Measurements from ENCODE around the gene COBL. TPM values are rescaled to one million over a fixed set of nuclear protein-coding genes. Genes with fewer than 3 reads are reported as not detected.

Gene COBL
- total RNA-seq, 8 experiments from 2014 or later, result 0.23 to 54.8 (median 4.3) TPM

DNA sequence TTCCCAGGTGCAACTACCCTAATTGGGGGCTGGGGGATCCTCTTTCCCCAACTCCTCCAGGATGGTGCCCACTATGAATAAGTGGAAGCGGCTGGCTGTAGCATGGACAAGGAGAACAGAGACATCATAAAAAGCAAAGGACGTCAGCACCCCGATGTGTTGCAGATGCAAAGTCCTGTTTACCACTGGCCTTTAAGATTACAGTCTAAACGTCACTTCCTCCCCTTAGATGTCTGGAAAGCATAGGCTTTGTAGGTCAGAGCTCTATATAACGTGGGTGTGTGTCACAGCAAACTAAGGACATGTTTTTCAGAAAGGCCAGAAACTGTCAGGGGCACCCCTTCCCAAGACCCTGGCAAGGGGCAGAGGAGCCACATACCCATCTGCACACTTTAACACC is 7.9 kb downstream of the COBL start:
- WGBS, 10 experiments, result 0 to 95% (median 80%) methylated on average over 1 to 5 of the region's 5 CpGs; no CpG with 5 or more reads in 2 of the 10 experiments
- in situ Hi-C loops (cut with MboI; ENCODE audit: low pct_unique_long_range_greater_than_20kb in 2 of 9, low sequenced_read_pairs in 9 of 9, unreplicated experiment in 9 of 9), result no loop called here
- H3K4me3 ChIP-seq, result no peak overlapping the region
- no peak overlapping the region for H3K27ac ChIP-seq
- no peaks in the 10 kb centered on the region for H3K4me1 ChIP-seq (replicated peaks in 1 of 2)
- peak in 1 of 8 experiments; percentile 7 for ATAC-seq (replicated peaks in 6 of 8)

- ATAC-seq (replicated peaks in 6 of 8), result peak in 2 of 8 experiments; percentile 11 to 35
- 22 to 100% (median 86%) methylated on average over 1 to 4 of the region's 4 CpGs for WGBS, 10 experiments
Observed at GRCh38 chr7:51308265-51308664, 8.3 kb downstream of the COBL start.

GRCh38 chr7:51307651-51308210 is 8.9 kb downstream of the COBL start:
- Histone ChIP-seq H3K4me3 (no peak overlapping the region), H3K4me1 (replicated peaks in 1 of 2) (no peaks in the 10 kb centered on the region), H3K27ac (no peak overlapping the region)
- WGBS, 10 experiments, result 30 to 96% (median 68%) methylated on average over 2 to 7 of the region's 8 CpGs
- no peak for ATAC-seq (replicated peaks in 6 of 8)
- in situ Hi-C loops (cut with MboI; ENCODE audit: low pct_unique_long_range_greater_than_20kb in 2 of 9, low sequenced_read_pairs in 9 of 9, unreplicated experiment in 9 of 9), result no loop called here

More at GRCh38 chr7:51308265-51308664, 8.3 kb downstream of the COBL start:
- H3K27ac ChIP-seq, result no peak overlapping the region
- H3K4me1 ChIP-seq (replicated peaks in 1 of 2), result no peaks in the 10 kb centered on the region
- in situ Hi-C loops (cut with MboI; ENCODE audit: low pct_unique_long_range_greater_than_20kb in 2 of 9, low sequenced_read_pairs in 9 of 9, unreplicated experiment in 9 of 9), result no loop called here
- no peak overlapping the region for H3K4me3 ChIP-seq

GRCh38 chr7:51306761-51307160 is 9.8 kb downstream of the COBL start:
- H3K4me3 ChIP-seq, result no peak overlapping the region
- ATAC-seq (replicated peaks in 6 of 8), result no peak
- in situ Hi-C loops (cut with MboI; ENCODE audit: low pct_unique_long_range_greater_than_20kb in 2 of 9, low sequenced_read_pairs in 9 of 9, unreplicated experiment in 9 of 9), result no loop called here
- no peaks in the 10 kb centered on the region for H3K4me1 ChIP-seq (replicated peaks in 1 of 2)
- 61 to 100% (median 90%) methylated on average over 1 to 9 of the region's 9 CpGs; no CpG with 5 or more reads in 4 of the 10 experiments for WGBS, 10 experiments
- H3K27ac ChIP-seq, result no peak overlapping the region

DNA sequence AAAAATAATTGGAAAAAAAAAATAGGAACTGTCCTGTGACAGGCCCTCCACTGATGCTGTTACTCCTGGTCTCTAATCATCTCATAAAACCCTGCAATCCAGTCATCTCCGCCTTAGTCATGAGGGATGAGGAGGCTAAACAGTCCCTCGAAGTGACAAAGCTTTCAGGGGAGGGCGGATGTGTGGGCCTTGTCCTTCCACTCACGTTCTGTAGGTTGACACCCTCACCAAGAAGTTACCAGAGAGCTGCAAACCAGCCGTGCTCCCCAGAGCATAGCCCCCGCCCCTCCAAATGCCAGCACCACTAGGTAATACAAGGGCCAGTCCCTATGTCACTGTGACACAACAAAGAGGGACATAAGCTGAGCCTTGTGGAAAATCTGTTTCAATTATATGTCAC is 11.9 kb downstream of the COBL start:
- no peak overlapping the region for H3K4me3 ChIP-seq
- in situ Hi-C loops (cut with MboI; ENCODE audit: low pct_unique_long_range_greater_than_20kb in 2 of 9, low sequenced_read_pairs in 9 of 9, unreplicated experiment in 9 of 9), result no loop called here
- 18 to 93% (median 38%) methylated on average over 1 to 4 of the region's 6 CpGs; no CpG with 5 or more reads in 3 of the 10 experiments for WGBS, 10 experiments
- no peaks in the 10 kb centered on the region for H3K4me1 ChIP-seq (replicated peaks in 1 of 2)
- no peak overlapping the region for H3K27ac ChIP-seq
- ATAC-seq (replicated peaks in 6 of 8), result peak in 2 of 8 experiments; percentile 31 to 38

DNA sequence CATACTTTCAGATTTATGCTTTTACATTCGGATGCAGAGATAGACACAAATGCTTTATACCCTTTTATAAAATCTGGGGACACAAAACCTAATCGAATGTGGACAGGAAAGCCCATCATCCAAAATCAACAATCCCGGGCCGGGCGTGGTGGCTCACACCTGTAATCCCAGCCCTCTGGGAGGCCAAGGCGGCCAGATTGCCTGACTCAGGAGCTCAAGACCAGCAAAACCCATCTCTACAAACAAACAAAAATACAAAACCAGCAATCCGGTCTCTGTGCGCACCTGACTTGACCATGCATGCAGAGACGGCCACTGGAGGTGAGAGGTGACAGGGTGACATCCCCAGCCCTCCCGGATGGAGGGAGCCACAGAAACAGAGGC is 13.5 kb downstream of the COBL start:
- Histone ChIP-seq H3K4me1 (replicated peaks in 1 of 2) (no peaks in the 10 kb centered on the region), H3K27ac (no peak overlapping the region), H3K4me3 (no peak overlapping the region)
- in situ Hi-C loops (cut with MboI; ENCODE audit: low pct_unique_long_range_greater_than_20kb in 2 of 9, low sequenced_read_pairs in 9 of 9, unreplicated experiment in 9 of 9), result no loop called here
- WGBS, 10 experiments, result 33 to 100% (median 84%) methylated on average over 1 to 9 of the region's 10 CpGs; no CpG with 5 or more reads in 3 of the 10 experiments
- no peak for ATAC-seq (replicated peaks in 6 of 8)

GRCh38 chr7:51301806-51302205 is 14.8 kb downstream of the COBL start:
- Histone ChIP-seq H3K27ac (no peak overlapping the region), H3K4me1 (replicated peaks in 1 of 2) (no peaks in the 10 kb centered on the region), H3K4me3 (no peak overlapping the region)
- in situ Hi-C loops (cut with MboI; ENCODE audit: low pct_unique_long_range_greater_than_20kb in 2 of 9, low sequenced_read_pairs in 9 of 9, unreplicated experiment in 9 of 9), result no loop called here
- 50 to 100% (median 71%) methylated on average over 1 to 4 of the region's 4 CpGs; no CpG with 5 or more reads in 6 of the 10 experiments for WGBS, 10 experiments
- ATAC-seq (replicated peaks in 6 of 8), result no peak

DNA sequence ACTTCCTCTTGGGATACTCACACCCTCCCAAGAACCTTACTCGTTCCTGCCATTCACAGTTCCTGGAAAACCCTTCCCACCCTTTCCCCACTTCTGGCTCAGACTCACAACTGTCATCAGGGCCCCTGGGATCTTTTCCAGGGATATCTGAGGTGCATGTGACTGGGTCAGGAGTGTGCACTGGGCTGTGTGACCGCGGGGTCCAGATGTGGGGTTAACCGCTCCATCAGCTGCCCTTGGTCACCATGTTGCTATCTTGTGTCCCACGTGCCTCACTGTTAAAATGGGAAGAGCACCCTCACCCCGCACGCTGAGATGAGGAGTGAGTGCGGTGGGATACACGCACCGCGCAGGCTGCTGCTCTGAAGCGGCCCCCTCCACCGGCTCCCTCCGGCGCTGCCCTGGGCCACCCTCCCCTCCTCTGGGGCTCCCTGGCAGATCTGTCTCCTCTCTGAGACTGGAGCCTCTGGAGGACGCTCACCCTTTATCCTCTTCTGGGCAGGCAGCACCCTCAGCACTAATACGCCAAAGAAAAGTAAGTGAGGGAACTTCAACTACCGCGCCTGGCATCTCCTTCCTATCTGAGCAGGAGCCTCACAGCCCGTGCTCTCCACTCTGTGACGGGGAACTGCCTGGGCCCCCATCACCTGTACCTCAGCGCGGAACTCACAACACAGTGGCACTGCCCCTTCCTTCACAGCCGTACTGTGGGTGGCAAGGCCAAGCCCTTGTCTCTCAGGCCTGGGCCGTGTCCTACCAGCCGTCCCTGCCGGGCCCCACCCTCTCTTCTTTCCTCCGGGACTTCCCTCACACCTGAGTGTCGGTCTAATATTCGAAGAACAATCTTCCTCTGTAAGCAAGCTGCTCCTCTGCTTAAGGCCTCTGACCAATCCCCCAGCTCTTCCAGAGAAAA is 15.6 kb downstream of the COBL start:
- in situ Hi-C loops (cut with MboI; ENCODE audit: low pct_unique_long_range_greater_than_20kb in 2 of 9, low sequenced_read_pairs in 9 of 9, unreplicated experiment in 9 of 9), result no loop called here
- Histone ChIP-seq H3K4me3 (no peak overlapping the region), H3K27ac (no peak overlapping the region), H3K4me1 (replicated peaks in 1 of 2) (no peaks in the 10 kb centered on the region)
- 60 to 95% (median 78%) methylated on average over 2 to 14 of the region's 30 CpGs; no CpG with 5 or more reads in 5 of the 10 experiments for WGBS, 10 experiments
- ATAC-seq (replicated peaks in 6 of 8), result peak in 1 of 8 experiments; percentile 8

GRCh38 chr7:51299391-51300133 is 17.0 kb downstream of the COBL start:
- no peak for ATAC-seq (replicated peaks in 6 of 8)

DNA sequence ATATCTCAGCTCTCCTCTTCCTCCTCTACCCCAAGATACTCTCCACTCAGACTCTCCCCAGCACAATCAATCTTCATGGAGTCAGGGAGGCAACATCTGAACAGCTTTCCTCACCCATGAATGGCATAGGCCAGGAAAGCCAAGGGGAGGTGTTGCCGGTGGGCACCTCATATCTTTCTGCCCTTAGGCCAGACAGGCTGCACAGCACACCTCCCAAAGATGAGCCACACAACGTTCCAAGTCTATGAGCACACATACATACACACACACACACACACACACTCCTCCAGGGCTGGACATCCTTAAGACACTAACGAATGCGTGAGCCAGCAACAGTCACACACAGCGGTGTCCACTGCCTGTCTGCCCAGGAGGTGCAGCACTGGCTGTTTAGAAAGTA is 17.7 kb downstream of the COBL start:
- ATAC-seq (replicated peaks in 6 of 8), result no peak

More at GRCh38 chr7:51299391-51300133, 17.0 kb downstream of the COBL start:
- 43 to 100% (median 93%) methylated on average over 1 to 4 of the region's 5 CpGs; no CpG with 5 or more reads in 1 of the 10 experiments for WGBS, 10 experiments
- in situ Hi-C loops (cut with MboI; ENCODE audit: low pct_unique_long_range_greater_than_20kb in 2 of 9, low sequenced_read_pairs in 9 of 9, unreplicated experiment in 9 of 9), result no loop called here
- no peak overlapping the region for H3K4me3 ChIP-seq
- H3K27ac ChIP-seq, result no peak overlapping the region
- H3K4me1 ChIP-seq (replicated peaks in 1 of 2), result no peaks in the 10 kb centered on the region

GRCh38 chr7:51297986-51298385 is 18.6 kb downstream of the COBL start:
- H3K4me3 ChIP-seq, result no peak overlapping the region
- in situ Hi-C loops (cut with MboI; ENCODE audit: low pct_unique_long_range_greater_than_20kb in 2 of 9, low sequenced_read_pairs in 9 of 9, unreplicated experiment in 9 of 9), result no loop called here
- H3K27ac ChIP-seq, result no peak overlapping the region
- ATAC-seq (replicated peaks in 6 of 8), result no peak
- 20 to 100% (median 83%) methylated on average over 1 to 3 of the region's 3 CpGs; no CpG with 5 or more reads in 2 of the 10 experiments for WGBS, 10 experiments
- H3K4me1 ChIP-seq (replicated peaks in 1 of 2), result no peaks in the 10 kb centered on the region

More for the DNA sequence above, 17.7 kb downstream of the COBL start:
- no peaks in the 10 kb centered on the region for H3K4me1 ChIP-seq (replicated peaks in 1 of 2)
- H3K27ac ChIP-seq, result no peak overlapping the region
- no peak overlapping the region for H3K4me3 ChIP-seq
- in situ Hi-C loops (cut with MboI; ENCODE audit: low pct_unique_long_range_greater_than_20kb in 2 of 9, low sequenced_read_pairs in 9 of 9, unreplicated experiment in 9 of 9), result no loop called here
- WGBS, 10 experiments, result 20 to 100% (median 100%) methylated on average over 1 to 3 of the region's 5 CpGs; no CpG with 5 or more reads in 5 of the 10 experiments

- H3K27ac ChIP-seq, result no peak overlapping the region
- ATAC-seq (replicated peaks in 6 of 8), result peak in 3 of 8 experiments; percentile 75 to 92 (median 81)
- H3K4me3 ChIP-seq, result no peak overlapping the region
- 0 to 100% (median 80%) methylated on average over 1 to 3 of the region's 3 CpGs; no CpG with 5 or more reads in 1 of the 10 experiments for WGBS, 10 experiments
- no peaks in the 10 kb centered on the region for H3K4me1 ChIP-seq (replicated peaks in 1 of 2)
- in situ Hi-C loops (cut with MboI; ENCODE audit: low pct_unique_long_range_greater_than_20kb in 2 of 9, low sequenced_read_pairs in 9 of 9, unreplicated experiment in 9 of 9), result no loop called here
Observed at GRCh38 chr7:51295440-51296245, 21.0 kb downstream of the COBL start.

Data from motor neuron (in vitro differentiated cells).